Bronchial epithelial cell (primary cell): ENCODE results near the gene SIRT4. TPM values are rescaled to one million over a fixed set of nuclear protein-coding genes. Genes with fewer than 3 reads are reported as not detected.
"Not testable (repeated sequence)": the region's sequence is repeated elsewhere in the genome, so short reads cannot be mapped to it uniquely, and the experiment has no call there.

Experiments used
- DNase-seq: peaks from one replicate; pipeline ENCODE4 v3.0.0-alpha.2; 2010; ENCODE audit warnings: low read depth
- FAIRE-seq: peaks from 2 replicates; lab custom pipeline; 2011; peaks lifted over from hg19 to GRCh38; lab: Jason Lieb, UNC
- H3K27me3 ChIP-seq: 2 replicates; pipeline ENCODE4 v1.5.1; 2011; ENCODE audit warnings: low read length; ENCODE audit not compliant: control insufficient read depth, insufficient read depth
- H3K36me3 ChIP-seq: 2 replicates; pipeline ENCODE4 v1.5.1; 2011; ENCODE audit warnings: low read length; ENCODE audit not compliant: control insufficient read depth, insufficient read depth
- H3K4me3 ChIP-seq: 2 replicates; pipeline ENCODE4 v1.5.1; 2011; ENCODE audit warnings: mild to moderate bottlenecking, low read depth, low read length, control low read depth
- CTCF ChIP-seq: IDR thresholded peaks from 2 replicates; pipeline ENCODE4 v1.5.1; 2011; ENCODE audit warnings: mild to moderate bottlenecking, moderate library complexity, low read length, control low read depth, inconsistent platforms; ENCODE audit not compliant: insufficient read depth, severe bottlenecking
- total RNA-seq: library from RNA; depleted of rRNA; stranded (reverse); fragments of >200 nt; gene quantifications from 2 replicates; pipeline ENCODE4 v1.2.1, GENCODE V29; 2014

SIRT4 gene
- total RNA-seq, 1 donor from 2014 or later, result 0.79 TPM

GRCh38 chr12:120327593-120327992 lies 25.5 kb downstream of the SIRT4 start, which contains the start of gene PLA2G1B:
Gene PLA2G1B, minus strand, starts transcription at chr12:120327779. Its CDS starts 26 bp downstream, at chr12:120327753.
- TF ChIP-seq CTCF, result no peak
- no peaks in the 10 kb centered on the region for H3K36me3 ChIP-seq
- no peak for DNase-seq
- H3K27me3 ChIP-seq, result peaks cover 4% of the 10 kb centered on the region
- FAIRE-seq, result no peak
- no peak within 1 kb of the TSS for H3K4me3 ChIP-seq

GRCh38 chr12:120328228-120328627 lies 26.1 kb downstream of the SIRT4 start:
- FAIRE-seq, result no peak
- no peak for TF ChIP-seq CTCF

GRCh38 chr12:120331390-120331789 lies 29.3 kb downstream of the SIRT4 start:
- H3K27me3 ChIP-seq, result peaks cover 4% of the 10 kb centered on the region
- no peak for TF ChIP-seq CTCF
- no peak for FAIRE-seq
- H3K36me3 ChIP-seq, result no peaks in the 10 kb centered on the region
- DNase-seq, result no peak
- no peak overlapping the region for H3K4me3 ChIP-seq

More at GRCh38 chr12:120328228-120328627, 26.1 kb downstream of the SIRT4 start:
- Histone ChIP-seq H3K36me3 (no peaks in the 10 kb centered on the region), H3K4me3 (no peak overlapping the region), H3K27me3 (peaks cover 4% of the 10 kb centered on the region)
- DNase-seq, result no peak

DNA sequence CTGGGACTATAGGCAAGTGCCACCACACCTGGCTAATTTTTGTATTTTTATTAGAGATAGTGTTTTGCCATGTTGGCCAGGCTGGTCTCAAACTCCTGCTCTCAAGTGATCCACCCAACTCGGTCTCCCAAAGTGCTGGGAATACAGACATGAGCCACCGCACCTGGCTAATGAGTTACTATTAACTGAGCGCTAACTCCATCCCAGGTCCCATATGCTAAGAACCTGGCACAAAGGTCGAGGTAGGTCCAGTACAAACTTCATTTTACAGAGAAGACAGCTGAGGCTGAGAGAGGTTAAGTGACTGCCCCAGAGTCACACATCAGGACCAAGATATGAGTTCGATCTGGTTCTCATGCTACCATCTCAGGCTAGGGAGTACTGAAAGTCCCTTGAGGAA lies 29.9 kb downstream of the SIRT4 start:
- no peak overlapping the region for H3K4me3 ChIP-seq
- DNase-seq, result no peak
- FAIRE-seq, result no peak
- no peaks in the 10 kb centered on the region for H3K36me3 ChIP-seq
- TF ChIP-seq CTCF, result no peak
- peaks cover 4% of the 10 kb centered on the region for H3K27me3 ChIP-seq

GRCh38 chr12:120332523-120332922 lies 30.4 kb downstream of the SIRT4 start:
- FAIRE-seq, result no peak
- no peak for TF ChIP-seq CTCF
- DNase-seq, result no peak
- H3K36me3 ChIP-seq, result no peaks in the 10 kb centered on the region
- peaks cover 3% of the 10 kb centered on the region for H3K27me3 ChIP-seq
- H3K4me3 ChIP-seq, result no peak overlapping the region

DNA sequence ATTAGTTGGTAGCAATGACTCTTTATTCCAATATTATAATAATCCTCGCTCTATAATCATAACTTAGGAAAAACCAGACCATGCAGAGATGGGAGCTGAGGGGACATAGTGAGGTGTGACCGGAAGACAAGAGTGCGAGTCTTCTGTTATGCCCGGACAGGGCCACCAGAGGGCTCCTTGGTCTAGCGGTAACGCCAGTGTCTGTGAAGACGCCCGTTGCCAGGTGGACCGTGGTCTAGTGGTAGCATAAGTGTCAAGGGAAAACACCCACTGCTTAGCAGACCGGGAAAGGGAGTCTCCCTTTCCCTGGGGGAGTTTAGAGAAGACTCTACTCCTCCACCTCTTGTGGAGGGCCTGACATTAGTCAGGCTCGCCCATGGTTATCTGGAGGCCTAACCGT lies 33.3 kb downstream of the SIRT4 start:
- not testable (repeated sequence) for H3K27me3 ChIP-seq, H3K4me3 ChIP-seq, FAIRE-seq, H3K36me3 ChIP-seq
- peak; percentile 74 for TF ChIP-seq CTCF
- DNase-seq, result peak; percentile 21

DNA sequence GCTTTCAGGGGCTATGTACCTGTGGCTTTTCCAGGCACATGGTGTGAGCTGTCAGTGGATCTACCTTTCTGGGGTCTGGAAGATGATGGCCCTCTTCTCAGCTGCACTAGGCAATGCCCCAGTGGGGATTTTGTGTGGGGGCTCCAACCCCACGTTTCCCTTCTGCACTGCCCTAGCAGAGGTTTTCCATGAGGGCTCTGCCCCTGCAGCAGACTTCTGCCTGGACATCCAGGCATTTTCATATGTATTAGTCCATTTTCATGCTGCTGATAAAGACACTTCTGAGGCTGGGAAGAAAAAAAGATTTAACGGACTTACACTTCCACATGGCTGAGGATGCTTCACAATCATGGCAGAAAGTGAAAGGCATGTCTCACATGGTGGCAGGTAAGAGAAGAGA lies 34.3 kb downstream of the SIRT4 start:
- not testable (repeated sequence) for FAIRE-seq, H3K36me3 ChIP-seq, H3K27me3 ChIP-seq, DNase-seq, H3K4me3 ChIP-seq
